Measurements from ENCODE around the gene RAP1GAP. TPM values are rescaled to one million over a fixed set of nuclear protein-coding genes. Genes with fewer than 3 reads are reported as not detected.

RAP1GAP gene
- total RNA-seq, 2 experiments from 2014 or later, result not detected

DNA sequence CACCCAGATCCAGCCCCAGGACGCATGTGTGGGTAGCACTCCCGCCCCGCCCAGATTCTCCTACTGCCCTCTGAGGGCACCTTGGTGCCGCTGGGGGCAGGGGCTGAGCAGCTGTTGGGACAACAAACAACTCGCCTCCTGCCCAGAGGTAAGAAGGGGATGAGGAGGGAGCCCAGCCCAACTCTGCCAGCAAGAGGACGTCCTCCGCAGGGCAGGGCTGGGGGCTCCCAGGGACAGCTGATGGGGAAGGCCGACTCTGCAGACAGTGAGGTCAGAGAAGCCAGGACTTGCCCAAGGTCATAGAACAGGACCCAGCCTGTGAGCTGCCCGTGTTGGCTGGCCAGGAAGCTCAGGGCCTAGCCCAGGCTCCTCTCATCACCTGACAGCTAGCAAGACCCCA is 18.8 kb downstream of the RAP1GAP start:
- Histone ChIP-seq H2AFZ (ENCODE audit: low read length) (no peak overlapping the region), H4K20me1 (ENCODE audit: insufficient read depth, low read length) (no peaks in the 10 kb centered on the region), H3K36me3 (ENCODE audit: insufficient read depth, low read length) (no peaks in the 10 kb centered on the region), H3K79me2 (ENCODE audit: insufficient read depth, low read depth, low read length) (no peaks in the 10 kb centered on the region), H3K4me2 (ENCODE audit: low read length) (no peak overlapping the region), H3K4me3 (ENCODE audit: low read depth, low read length, poor library complexity, severe bottlenecking) (no peak overlapping the region), H3K27ac (ENCODE audit: low read depth, low read length, poor library complexity, severe bottlenecking) (no peak overlapping the region), H3K4me1 (ENCODE audit: insufficient read depth, low read length, poor library complexity, severe bottlenecking) (no peaks in the 10 kb centered on the region), H3K9me3 (ENCODE audit: low read length) (no peaks in the 10 kb centered on the region), H3K9me2 (ENCODE audit: insufficient read depth, low read length) (no peaks in the 10 kb centered on the region)
- no peak for DNase-seq (ENCODE audit: low spot score)
- TF ChIP-seq CTCF (conservative IDR thresholded peaks at IDR 0.05; ENCODE audit: low read length) (no peak), EZH2phosphoT487 (IDR thresholded peaks at IDR 0.05; ENCODE audit: borderline replicate concordance, low read depth, low read length) (no peak)
- CTCF ChIA-PET (ENCODE audit: unreplicated experiment), result no interaction called here
- POLR2A ChIA-PET, result no interaction called here
- BruUV-seq (replicated peaks), result no TSS peak
- intact Hi-C loops (cut with micrococcal nuclease; ENCODE audit: unreplicated experiment), result no loop called here

DNA sequence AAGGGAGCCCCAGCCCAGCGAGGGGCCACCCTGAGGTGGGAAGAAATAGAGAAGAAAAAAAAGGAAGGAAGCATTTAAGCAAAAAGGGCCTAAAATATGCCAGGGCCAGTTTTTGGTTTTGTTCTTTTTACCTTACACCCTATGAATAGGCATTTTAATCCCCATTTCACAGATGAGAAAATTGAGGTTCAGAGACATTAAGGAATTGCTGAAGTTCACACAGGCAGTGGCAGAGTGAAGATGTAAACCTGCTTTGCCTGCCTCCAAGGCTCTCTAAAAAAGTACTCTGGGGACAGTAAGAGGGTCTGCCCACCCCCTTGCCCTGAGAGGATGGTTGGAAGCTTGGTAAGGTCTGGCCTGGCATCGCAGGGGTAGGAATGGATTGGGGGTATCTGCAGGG is 19.8 kb downstream of the RAP1GAP start:
- intact Hi-C loops (cut with micrococcal nuclease; ENCODE audit: unreplicated experiment), result no loop called here
- CTCF ChIA-PET (ENCODE audit: unreplicated experiment), result no interaction called here

GRCh38 chr1:21648791-21649190 is 20.4 kb downstream of the RAP1GAP start:
- no peaks in the 10 kb centered on the region for H3K9me2 ChIP-seq (ENCODE audit: insufficient read depth, low read length)
- H3K79me2 ChIP-seq (ENCODE audit: insufficient read depth, low read depth, low read length), result no peaks in the 10 kb centered on the region
- H3K4me1 ChIP-seq (ENCODE audit: insufficient read depth, low read length, poor library complexity, severe bottlenecking), result no peaks in the 10 kb centered on the region
- no peaks in the 10 kb centered on the region for H3K36me3 ChIP-seq (ENCODE audit: insufficient read depth, low read length)
- TF ChIP-seq EZH2phosphoT487 (IDR thresholded peaks at IDR 0.05; ENCODE audit: borderline replicate concordance, low read depth, low read length) (no peak), CTCF (conservative IDR thresholded peaks at IDR 0.05; ENCODE audit: low read length) (no peak)
- ChIA-PET CTCF (ENCODE audit: unreplicated experiment) (no interaction called here), POLR2A (no interaction called here)
- no TSS peak for BruUV-seq (replicated peaks)
- H2AFZ ChIP-seq (ENCODE audit: low read length), result no peak overlapping the region
- no peaks in the 10 kb centered on the region for H4K20me1 ChIP-seq (ENCODE audit: insufficient read depth, low read length)
- no peak overlapping the region for H3K4me3 ChIP-seq (ENCODE audit: low read depth, low read length, poor library complexity, severe bottlenecking)
- no peaks in the 10 kb centered on the region for H3K9me3 ChIP-seq (ENCODE audit: low read length)
- no peak for DNase-seq (ENCODE audit: low spot score)
- intact Hi-C loops (cut with micrococcal nuclease; ENCODE audit: unreplicated experiment), result no loop called here
- H3K4me2 ChIP-seq (ENCODE audit: low read length), result no peak overlapping the region
- no peak overlapping the region for H3K27ac ChIP-seq (ENCODE audit: low read depth, low read length, poor library complexity, severe bottlenecking)

More for the DNA sequence above, 19.8 kb downstream of the RAP1GAP start:
- H3K27ac ChIP-seq (ENCODE audit: low read depth, low read length, poor library complexity, severe bottlenecking), result no peak overlapping the region
- POLR2A ChIA-PET, result no interaction called here
- H3K4me2 ChIP-seq (ENCODE audit: low read length), result no peak overlapping the region
- H3K4me1 ChIP-seq (ENCODE audit: insufficient read depth, low read length, poor library complexity, severe bottlenecking), result no peaks in the 10 kb centered on the region
- H3K36me3 ChIP-seq (ENCODE audit: insufficient read depth, low read length), result no peaks in the 10 kb centered on the region
- H3K79me2 ChIP-seq (ENCODE audit: insufficient read depth, low read depth, low read length), result no peaks in the 10 kb centered on the region
- no peaks in the 10 kb centered on the region for H3K9me3 ChIP-seq (ENCODE audit: low read length)
- H3K9me2 ChIP-seq (ENCODE audit: insufficient read depth, low read length), result no peaks in the 10 kb centered on the region
- no peak overlapping the region for H3K4me3 ChIP-seq (ENCODE audit: low read depth, low read length, poor library complexity, severe bottlenecking)
- H2AFZ ChIP-seq (ENCODE audit: low read length), result no peak overlapping the region
- no peak for DNase-seq (ENCODE audit: low spot score)
- no peaks in the 10 kb centered on the region for H4K20me1 ChIP-seq (ENCODE audit: insufficient read depth, low read length)
- BruUV-seq (replicated peaks), result no TSS peak
- TF ChIP-seq EZH2phosphoT487 (IDR thresholded peaks at IDR 0.05; ENCODE audit: borderline replicate concordance, low read depth, low read length) (no peak), CTCF (conservative IDR thresholded peaks at IDR 0.05; ENCODE audit: low read length) (no peak)
